Limb (tissue), 2 donors: ENCODE data around the gene LRMDA.
A peak's percentile ranks its signal among the peaks of the same experiment; 100 is the strongest.

Experiments
- DNase-seq, 2 donors: peaks; one replicate each; pipeline ENCODE4 v3.0.0-alpha.2; 2016; ENCODE audit errors: extremely low spot score in 2 of 2

The LRMDA gene

GRCh38 chr10:75658036-75658435, 226.6 kb downstream of the LRMDA start:
- no peak for DNase-seq

GRCh38 chr10:75658496-75658895, 227.1 kb downstream of the LRMDA start:
- DNase-seq = no peak

DNA sequence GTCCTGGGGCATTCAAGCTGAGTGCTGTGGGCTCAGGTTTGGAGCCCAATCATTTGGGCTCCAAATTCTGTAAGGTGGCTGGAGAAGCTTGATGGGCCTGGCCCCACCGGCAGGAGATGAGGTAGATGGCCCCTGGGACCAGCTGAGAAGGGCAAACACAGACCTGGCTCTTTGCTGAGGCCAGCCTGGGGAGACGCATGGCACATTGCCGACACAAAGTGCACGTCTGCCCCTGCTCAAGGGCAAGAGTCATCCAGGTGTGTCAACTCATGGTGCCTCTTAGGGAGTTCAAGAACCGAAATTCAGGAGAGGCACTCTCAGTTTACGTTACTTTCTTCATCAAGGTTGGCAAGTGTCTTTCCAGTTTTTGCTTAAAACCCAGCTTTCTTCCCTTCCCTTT, 227.5 kb downstream of the LRMDA start:
- DNase-seq = no peak

DNA sequence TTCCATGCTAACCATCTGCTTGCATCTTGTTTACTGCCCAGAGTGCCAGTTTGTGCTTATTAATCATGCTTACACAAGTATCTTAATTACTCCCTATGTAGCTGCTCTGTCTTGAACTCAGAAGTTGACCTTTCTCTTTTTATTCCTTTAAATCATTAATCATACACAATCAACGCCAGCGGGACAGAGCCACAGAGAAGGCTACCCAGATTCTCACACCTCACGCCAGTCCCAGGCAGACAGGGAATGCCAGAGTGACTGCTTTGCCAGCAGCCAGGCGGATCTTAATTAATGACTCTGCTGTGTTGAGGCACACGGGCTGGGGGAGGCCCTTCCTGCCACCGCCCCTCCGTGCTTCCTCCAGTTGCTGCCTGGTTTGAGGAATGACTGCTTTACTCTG, 229.4 kb downstream of the LRMDA start:
- no peak for DNase-seq

DNA sequence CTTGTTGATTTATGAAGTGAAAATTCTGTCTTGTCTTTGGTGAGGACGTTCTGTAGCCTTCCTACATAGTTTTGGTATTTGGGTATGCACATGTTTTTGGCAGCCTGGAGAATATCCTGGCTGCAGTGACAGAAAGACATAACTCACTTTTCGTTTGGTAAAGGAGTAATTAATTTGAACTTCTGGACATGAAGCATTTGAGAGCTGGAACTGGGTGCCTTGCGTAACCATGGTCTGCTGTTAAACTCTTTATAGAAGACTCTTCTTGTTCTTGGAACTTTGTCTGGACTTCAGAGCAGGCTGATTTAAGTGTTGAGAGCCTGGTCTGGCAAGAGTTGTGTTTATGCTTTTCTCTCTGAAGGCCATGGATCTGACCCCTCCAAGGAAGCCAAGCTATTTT, 231.3 kb downstream of the LRMDA start:
- no peak for DNase-seq

GRCh38 chr10:75663947-75664664, 232.7 kb downstream of the LRMDA start:
- no peak for DNase-seq

DNA sequence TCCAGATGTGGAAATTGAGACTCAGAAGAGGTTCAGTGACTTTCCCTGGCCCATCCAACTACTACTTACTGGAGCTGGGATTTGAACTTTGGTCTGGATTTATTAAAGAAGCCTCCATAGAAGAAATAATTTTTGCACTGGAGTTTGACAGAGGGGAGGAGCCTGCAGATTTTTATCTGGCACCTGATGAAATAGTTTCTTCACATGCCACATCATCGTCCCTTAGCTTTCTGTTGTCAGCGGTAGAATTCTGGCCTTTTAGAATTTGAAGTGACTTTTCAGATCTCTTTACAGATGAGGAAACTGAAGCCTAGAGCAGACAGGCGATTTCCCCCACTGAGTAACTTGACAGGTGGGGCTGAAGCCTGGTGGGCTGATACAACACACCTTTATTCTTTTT, 233.5 kb downstream of the LRMDA start:
- DNase-seq = no peak

DNA sequence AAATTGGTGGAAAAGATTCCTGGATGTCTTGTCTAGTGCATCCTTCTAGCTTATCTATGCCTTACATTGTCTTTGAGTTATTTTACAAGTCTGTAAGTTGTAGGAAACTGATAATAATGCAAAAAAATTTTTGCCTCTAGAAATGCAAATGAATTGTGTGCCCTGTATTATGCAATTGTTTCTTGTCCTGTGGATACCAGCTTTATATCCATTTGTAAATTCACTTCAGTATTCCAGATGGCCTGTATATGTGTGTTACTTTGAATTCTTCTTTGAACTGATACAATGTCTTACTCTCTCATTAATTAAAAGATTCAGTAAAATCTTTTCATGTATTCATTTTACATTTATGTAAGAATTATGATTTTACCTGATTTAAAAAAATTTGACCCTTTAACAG, 234.3 kb downstream of the LRMDA start:
- no peak for DNase-seq

- DNase-seq = no peak
Observed at GRCh38 chr10:75672111-75672671, 240.8 kb downstream of the LRMDA start.

DNA sequence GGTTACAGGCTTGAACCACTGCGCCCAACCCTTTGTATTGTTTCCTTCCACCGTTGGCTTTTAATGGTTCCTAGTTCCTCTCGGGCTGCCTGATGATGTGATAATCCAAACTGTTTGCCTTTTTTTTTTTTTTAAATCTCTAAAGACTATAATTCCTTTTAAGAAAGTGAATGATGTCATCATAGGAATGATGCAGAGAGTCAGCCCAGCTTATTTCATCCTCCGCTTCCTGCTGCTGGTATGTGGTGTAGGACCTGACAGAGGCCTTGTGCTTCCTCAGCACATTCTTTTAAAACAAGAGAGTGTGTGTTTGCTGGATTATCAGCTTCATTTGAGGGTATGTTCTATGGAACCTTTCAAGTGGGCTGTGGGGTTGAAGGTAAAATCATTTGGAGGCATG, 241.4 kb downstream of the LRMDA start:
- no peak for DNase-seq

- DNase-seq = no peak
Observed at GRCh38 chr10:75677541-75677940, 246.1 kb downstream of the LRMDA start.

- no peak for DNase-seq
Observed at GRCh38 chr10:75678527-75678926, 247.1 kb downstream of the LRMDA start.

- DNase-seq = no peak
Observed at GRCh38 chr10:75679536-75679935, 248.1 kb downstream of the LRMDA start.

- no peak for DNase-seq
Observed at GRCh38 chr10:75681334-75681733, 249.9 kb downstream of the LRMDA start.

- DNase-seq = peak in 1 of 2 donors; percentile 45
Observed at GRCh38 chr10:75682649-75683557, 251.5 kb downstream of the LRMDA start.

- DNase-seq = no peak
Observed at GRCh38 chr10:75685187-75685586, 253.8 kb downstream of the LRMDA start.

GRCh38 chr10:75688506-75689300, 257.3 kb downstream of the LRMDA start:
- DNase-seq = no peak

- no peak for DNase-seq
Observed at GRCh38 chr10:75693489-75693888, 262.1 kb downstream of the LRMDA start.

- no peak for DNase-seq
Observed at GRCh38 chr10:75694269-75694668, 262.8 kb downstream of the LRMDA start.

- no peak for DNase-seq
Observed at GRCh38 chr10:75694790-75695189, 263.4 kb downstream of the LRMDA start.

GRCh38 chr10:75695994-75696393, 264.6 kb downstream of the LRMDA start:
- DNase-seq = no peak

DNA sequence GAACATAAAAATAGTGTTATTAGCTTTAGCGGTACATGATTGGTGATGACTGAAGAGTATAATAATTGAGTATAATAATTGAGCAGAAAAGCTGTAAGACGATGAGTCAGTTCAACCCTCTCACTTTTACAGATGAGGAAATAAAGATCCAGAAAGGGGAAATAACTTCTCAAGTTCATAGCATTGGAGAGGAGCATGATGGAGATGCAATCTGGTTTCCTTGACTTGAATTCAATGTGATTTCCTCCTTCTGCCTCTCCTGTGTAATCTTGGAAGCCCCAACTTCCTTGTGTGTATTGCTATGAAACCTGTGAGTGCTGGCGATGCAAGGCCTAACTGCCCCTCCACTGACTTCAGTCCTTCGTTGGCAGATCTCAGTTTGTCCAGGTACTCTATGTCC, 265.1 kb downstream of the LRMDA start:
- no peak for DNase-seq
